Measurements from ENCODE around the gene NSUN7. TPM values are rescaled to one million over a fixed set of nuclear protein-coding genes. Genes with fewer than 3 reads are reported as not detected.

The NSUN7 gene
- total and polyA plus RNA-seq, 4 donors, result 0.21 to 4.5 (median 1.3) TPM

GRCh38 chr4:40755616-40756015 is 5.9 kb downstream of the NSUN7 start:
- Histone ChIP-seq H3K4me1 (ENCODE audit: control insufficient read depth in 4 of 4, insufficient read depth in 4 of 4, low read length in 3 of 4) (peaks cover 0 to 2% (median 0%) of the 10 kb centered on the region in 4 donors), H3K36me3 (ENCODE audit: control insufficient read depth in 4 of 4, insufficient read depth in 3 of 4, low read depth in 1 of 4, low read length in 3 of 4) (no peaks in the 10 kb centered on the region), H3K27ac (ENCODE audit: low read depth in 1 of 2, low read length in 2 of 2) (no peak overlapping the region), H3K9me3 (ENCODE audit: control insufficient read depth in 4 of 4, low read length in 3 of 4) (peaks cover 0 to 3% (median 0%) of the 10 kb centered on the region in 4 donors), H3K9ac (ENCODE audit: low read depth in 1 of 2, low read length in 2 of 2) (no peak overlapping the region), H3K27me3 (ENCODE audit: control insufficient read depth in 4 of 4, insufficient read depth in 4 of 4, low read length in 3 of 4) (peaks cover 0 to 4% (median 0%) of the 10 kb centered on the region in 4 donors), H3K4me3 (ENCODE audit: low read depth in 1 of 3, low read length in 3 of 3) (no peak overlapping the region)
- 89% methylated on average over 4 of the region's 4 CpGs for WGBS
- TF ChIP-seq TAF1 (conservative IDR thresholded peaks at IDR 0.05), result no peak
- no peak for TF ChIP-seq CTCF (IDR thresholded peaks at IDR 0.05; ENCODE audit: low read depth, low read length, missing input control)
- no peak for TF ChIP-seq FOXA1 (IDR thresholded peaks at IDR 0.05)
- no peak for TF ChIP-seq EGR1 (IDR thresholded peaks at IDR 0.05; ENCODE audit: low read depth in 2 of 2)
- TF ChIP-seq ZBTB33 (IDR thresholded peaks at IDR 0.05), result no peak
- TF ChIP-seq GABPA (IDR thresholded peaks at IDR 0.05 in 1 of 2, conservative IDR thresholded peaks at IDR 0.05 in 1 of 2), result no peak
- TF ChIP-seq NR2F2 (IDR thresholded peaks at IDR 0.05), result no peak
- TF ChIP-seq MAX (IDR thresholded peaks at IDR 0.05), result no peak
- no peak for TF ChIP-seq RAD21 (IDR thresholded peaks at IDR 0.05)
- no peak for TF ChIP-seq SP1 (IDR thresholded peaks at IDR 0.05)
- TF ChIP-seq ATF3 (IDR thresholded peaks at IDR 0.05), result no peak
- no peak for TF ChIP-seq JUND (IDR thresholded peaks at IDR 0.05)
- no peak for TF ChIP-seq HNF4G (IDR thresholded peaks at IDR 0.05)
- no peak for TF ChIP-seq REST (IDR thresholded peaks at IDR 0.05)
- no peak for TF ChIP-seq YY1 (IDR thresholded peaks at IDR 0.05)
- TF ChIP-seq FOXA2 (IDR thresholded peaks at IDR 0.05), result no peak
- TF ChIP-seq HNF4A (conservative IDR thresholded peaks at IDR 0.05), result no peak
- TF ChIP-seq RXRA (IDR thresholded peaks at IDR 0.05), result no peak
- DNase-seq (ENCODE audit: low spot score), result no peak
